ENCODE results near the gene MME.
"Not testable (repeated sequence)": the region's sequence is repeated elsewhere in the genome, so short reads cannot be mapped to it uniquely, and the experiment has no call there.

Gene MME

GRCh38 chr3:155194973-155195957 is 115.1 kb downstream of the MME start:
- FAIRE-seq = no peak

- FAIRE-seq = no peak
Observed at GRCh38 chr3:155196131-155197021, 116.3 kb downstream of the MME start.

DNA sequence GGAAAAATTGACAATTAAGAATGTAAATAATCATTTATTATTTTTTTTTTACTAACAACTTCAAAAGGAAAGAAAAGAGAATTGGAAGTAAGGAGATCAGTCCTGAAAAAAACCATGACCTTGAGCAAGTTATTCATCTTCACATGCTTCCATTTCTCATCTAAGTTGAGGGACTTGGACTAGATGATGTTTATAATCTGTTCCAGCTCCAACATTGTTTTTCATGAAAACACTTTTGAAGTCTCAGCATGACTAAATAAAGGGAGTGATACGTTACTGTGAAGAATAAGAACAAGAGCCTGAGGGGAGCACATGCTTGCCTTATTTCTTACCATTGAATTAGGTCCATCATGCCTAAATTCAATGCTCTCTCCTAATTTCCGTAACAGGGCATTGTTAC is 117.7 kb downstream of the MME start:
- no peak for FAIRE-seq

GRCh38 chr3:155202626-155203025 is 122.5 kb downstream of the MME start:
- no peak for FAIRE-seq

GRCh38 chr3:155204851-155205250 is 124.7 kb downstream of the MME start:
- no peak for FAIRE-seq

DNA sequence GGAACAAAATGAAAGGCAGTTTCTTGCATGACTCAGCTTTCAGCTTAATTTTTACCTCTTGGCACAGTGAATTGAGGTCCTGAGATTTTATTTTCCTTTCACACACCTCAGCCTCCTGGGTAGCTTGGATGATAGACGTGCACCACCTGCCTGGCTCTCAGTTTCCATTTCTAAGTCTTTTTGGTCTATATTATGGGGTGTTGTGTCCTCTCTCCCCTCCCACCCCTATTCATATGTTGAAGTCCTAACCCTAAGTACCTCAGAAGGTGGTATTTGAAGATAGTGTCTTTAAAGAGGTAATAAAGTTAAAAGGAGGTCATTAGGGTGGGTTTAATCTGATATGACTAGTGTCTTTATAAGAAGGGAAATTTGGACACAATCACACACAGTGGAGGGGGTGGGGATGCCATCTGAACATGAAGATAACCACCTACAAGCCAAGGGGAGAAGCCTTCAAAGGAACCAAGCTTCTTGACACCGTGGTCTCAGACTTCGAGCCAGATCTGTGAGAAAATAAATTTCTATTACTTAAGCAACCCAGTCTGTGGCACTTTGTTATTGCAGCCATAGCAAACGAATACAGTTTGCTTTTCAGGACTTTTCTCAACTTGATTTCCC is 128.2 kb downstream of the MME start:
- FAIRE-seq = no peak

DNA sequence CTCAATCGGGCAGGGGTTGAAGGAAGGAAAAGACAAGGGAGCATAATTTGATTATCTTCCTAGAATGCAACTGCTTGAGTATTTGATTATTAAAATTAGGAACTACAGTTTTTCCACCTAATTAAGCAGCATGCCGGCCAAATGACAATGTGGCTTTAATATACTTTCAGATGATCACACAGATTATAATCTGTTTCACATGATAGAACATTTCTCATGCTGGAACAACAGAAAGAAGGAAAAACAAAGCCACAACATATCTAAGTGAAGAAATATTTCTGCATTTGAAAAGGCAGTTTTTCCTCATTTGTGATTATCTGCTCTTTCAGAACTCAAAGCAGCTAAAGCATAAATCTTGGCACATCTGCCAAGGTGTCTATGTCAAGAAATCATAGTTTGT is 130.6 kb downstream of the MME start:
- FAIRE-seq = no peak

DNA sequence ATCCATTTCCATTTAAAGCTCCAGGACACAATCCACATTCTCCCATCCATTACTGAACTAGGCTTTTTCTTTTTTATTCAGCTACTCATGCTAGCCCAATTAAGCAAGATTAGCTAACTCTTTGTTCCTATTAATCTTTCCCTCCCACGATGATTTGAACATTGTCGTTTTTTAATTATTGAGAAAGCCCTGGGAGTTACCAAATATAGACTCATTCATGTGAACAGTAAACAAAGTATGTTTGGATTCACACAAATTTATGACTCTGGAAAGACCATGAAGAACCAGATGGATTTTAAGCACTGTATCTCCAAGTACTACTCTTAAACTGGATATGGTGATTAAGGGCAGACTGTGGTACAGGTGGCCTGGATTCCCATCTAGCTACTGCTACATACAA is 131.1 kb downstream of the MME start:
- FAIRE-seq = no peak

DNA sequence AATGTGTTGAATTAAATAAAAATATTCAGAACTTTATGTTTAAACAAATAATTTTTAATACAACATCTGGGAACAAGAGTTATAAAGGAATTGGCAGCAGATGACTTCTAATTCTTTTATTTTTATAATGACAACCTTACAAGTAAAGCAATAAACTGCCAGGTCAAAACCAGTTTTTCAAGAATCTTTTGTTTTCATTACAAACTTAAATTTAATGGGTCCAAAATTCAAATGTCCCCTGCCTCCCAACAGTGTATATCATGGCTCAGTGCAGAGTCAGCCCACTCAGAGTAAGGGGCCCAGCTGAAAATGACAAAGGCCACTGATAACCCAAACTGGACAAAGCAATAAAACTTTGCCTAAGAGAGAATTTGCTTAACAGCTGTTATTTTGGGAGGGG is 131.8 kb downstream of the MME start:
- no peak for FAIRE-seq

- FAIRE-seq = not testable (repeated sequence)
Observed at GRCh38 chr3:155216007-155216406, 135.9 kb downstream of the MME start.

DNA sequence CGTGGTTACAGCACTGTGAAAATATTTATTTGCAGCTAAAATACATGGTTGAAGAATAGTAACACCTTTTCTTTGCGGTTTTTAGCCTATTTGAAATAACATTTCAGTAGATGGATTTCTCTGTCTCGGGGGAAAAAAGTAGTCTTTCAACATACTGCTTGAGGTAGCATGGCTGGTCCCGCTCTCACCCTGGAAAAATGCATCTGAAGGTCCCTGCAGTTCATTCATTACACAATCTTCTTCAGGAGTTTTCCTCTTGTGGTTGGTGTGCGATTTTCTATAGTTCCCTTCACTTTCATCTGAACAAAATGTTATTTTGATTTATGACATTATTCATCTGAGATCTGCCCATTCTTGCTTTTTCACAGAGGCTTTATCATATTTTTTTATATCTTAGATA is 137.5 kb downstream of the MME start:
- FAIRE-seq = no peak

- no peak for FAIRE-seq
Observed at GRCh38 chr3:155218462-155218861, 138.3 kb downstream of the MME start.

GRCh38 chr3:155219106-155219505 is 139.0 kb downstream of the MME start:
- FAIRE-seq = no peak

DNA sequence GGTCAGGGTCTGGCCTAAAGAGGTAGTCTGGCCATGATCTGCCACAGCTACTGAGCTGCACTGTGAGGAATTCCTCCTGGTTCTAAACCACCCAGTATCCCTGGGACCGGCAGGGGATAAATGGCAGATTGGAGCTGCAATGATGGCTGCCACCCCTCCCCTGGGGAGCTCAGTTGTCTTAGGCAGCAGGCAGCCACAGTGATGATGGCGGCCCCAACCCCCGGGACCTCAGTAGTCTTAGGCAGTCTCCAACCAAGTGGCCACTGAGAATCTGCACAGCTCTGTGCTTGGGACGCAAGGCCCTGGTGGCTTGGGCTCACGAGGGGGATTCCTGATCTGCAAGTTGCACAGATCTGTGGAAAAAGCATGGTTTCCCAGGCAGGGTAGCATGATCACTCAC is 145.3 kb downstream of the MME start:
- FAIRE-seq = no peak

DNA sequence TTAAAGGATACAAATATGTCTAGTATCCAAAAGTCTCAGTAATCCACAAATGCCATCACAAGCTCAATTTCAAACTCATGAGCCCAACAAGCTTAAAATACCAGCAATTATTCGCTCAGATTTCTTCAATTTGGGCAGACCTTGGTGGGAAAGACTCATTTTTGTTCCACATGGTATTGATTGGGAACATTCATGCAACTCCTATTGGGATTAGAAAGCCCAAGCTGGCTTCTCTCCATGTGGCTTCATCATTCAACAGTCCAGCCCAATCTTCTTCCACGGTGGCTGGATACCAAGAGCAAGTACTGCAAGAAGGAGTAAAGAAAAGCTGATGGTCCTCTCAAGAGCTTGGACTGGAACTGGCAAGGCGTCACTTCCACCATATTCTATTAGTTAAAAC is 147.0 kb downstream of the MME start:
- no peak for FAIRE-seq

DNA sequence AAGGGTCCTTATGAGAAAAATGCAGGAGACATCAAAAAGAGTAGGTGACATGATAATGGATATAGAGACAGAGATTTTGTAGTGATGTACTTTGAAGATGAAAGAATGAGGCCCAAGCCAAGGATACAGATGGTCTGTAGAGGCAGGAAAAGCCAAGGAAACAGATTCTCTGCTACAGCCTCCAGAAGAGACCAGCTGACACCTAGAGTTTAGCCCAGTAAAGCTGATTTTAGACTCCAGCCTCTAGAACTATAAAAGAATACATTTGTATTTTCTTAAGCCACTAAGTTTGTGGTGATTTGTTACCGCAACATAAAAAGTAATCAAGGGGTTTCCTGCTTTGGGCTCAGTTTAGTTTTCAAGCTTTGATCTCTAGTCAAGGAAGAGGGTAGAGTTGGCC is 148.6 kb downstream of the MME start:
- no peak for FAIRE-seq

GRCh38 chr3:155229086-155229485 is 149.0 kb downstream of the MME start:
- FAIRE-seq = no peak

DNA sequence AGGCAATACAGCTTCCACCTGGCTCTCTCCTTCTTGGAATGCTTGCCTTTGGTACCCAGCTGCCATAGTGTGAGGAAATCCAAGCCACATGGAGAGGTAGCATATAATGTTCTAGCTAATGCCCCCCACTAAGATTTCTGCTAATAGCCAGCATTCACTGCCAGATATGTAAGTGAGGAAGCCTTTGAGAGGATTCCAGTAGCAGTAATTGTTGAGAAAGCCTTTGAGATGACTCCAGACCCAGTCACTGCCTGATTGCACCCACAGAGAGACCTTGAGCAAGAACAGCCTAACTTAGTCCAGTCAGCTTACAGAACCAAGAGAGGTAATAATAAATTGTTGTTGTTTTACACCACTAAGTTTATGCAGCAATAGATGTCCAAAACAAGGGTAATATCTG is 150.3 kb downstream of the MME start:
- FAIRE-seq = no peak

DNA sequence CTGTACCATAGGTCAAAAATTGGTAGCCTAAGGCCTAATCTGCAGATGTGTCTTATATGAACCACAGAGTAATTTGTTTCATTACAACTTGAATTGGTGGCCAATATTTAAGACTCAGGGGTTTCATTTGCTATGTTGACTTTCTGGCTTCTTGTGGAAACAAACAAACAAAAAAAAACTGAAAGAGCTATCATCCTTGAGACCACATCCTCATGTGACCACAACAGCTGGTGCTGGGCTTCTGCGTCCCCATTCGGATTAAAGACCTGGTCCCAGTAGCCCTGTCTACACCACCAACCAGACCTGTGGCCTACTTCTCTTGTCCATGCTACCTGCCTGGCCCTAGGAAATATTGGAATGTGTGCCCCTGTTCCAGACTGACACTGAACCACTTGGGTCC is 151.7 kb downstream of the MME start:
- FAIRE-seq = no peak

GRCh38 chr3:155232605-155233004 is 152.5 kb downstream of the MME start:
- no peak for FAIRE-seq

GRCh38 chr3:155233213-155233612 is 153.1 kb downstream of the MME start:
- no peak for FAIRE-seq

Measured in G401.6 (cell line).